Central memory CD8-positive, alpha-beta T cell (primary cell): ENCODE data around the gene FAM83G.
"Not testable (repeated sequence)": the region's sequence is repeated elsewhere in the genome, so short reads cannot be mapped to it uniquely, and the experiment has no call there.

ENCODE experiments used
- ATAC-seq: fragments of 150-1000 bp; cut with Tn5 transposase; replicated peaks from 2 replicates; pipeline ENCODE4 v1.10.0; 2022; ENCODE audit warnings: mild to moderate bottlenecking, moderate FRiP score, moderate number of reproducible peaks; ENCODE audit not compliant: poor library complexity, severe bottlenecking; ENCODE audit errors: extremely low read depth
- DNase-seq, 2 donors: peaks; one replicate each; pipeline ENCODE4 v3.0.0; 2021; ENCODE audit warnings: low spot score in 2 of 2
- H3K27ac Mint-ChIP-seq: one replicate; pipeline ENCODE4 v1.8.0; 2022; ENCODE audit warnings: low read depth, mild to moderate bottlenecking, moderate library complexity, mixed read lengths
- H3K27me3 Mint-ChIP-seq: one replicate; pipeline ENCODE4 v1.8.0; 2022; ENCODE audit warnings: mixed read lengths
- H3K36me3 Mint-ChIP-seq: one replicate; pipeline ENCODE4 v1.8.0; 2022; ENCODE audit warnings: mild to moderate bottlenecking, moderate library complexity, mixed read lengths; ENCODE audit not compliant: insufficient read depth
- H3K4me1 Mint-ChIP-seq: one replicate; pipeline ENCODE4 v1.8.0; 2022; ENCODE audit warnings: mixed read lengths
- H3K4me3 Mint-ChIP-seq: one replicate; pipeline ENCODE4 v1.8.0; 2022; ENCODE audit warnings: mild to moderate bottlenecking, moderate library complexity, mixed read lengths
- H3K9me3 Mint-ChIP-seq: one replicate; pipeline ENCODE4 v1.8.0; 2022; ENCODE audit warnings: mixed read lengths

The FAM83G gene

GRCh38 chr17:19036186-19036585, 31.6 kb upstream of the FAM83G start:
- not testable (repeated sequence) for H3K27me3 Mint-ChIP-seq, H3K27ac Mint-ChIP-seq, H3K9me3 Mint-ChIP-seq, ATAC-seq, H3K4me3 Mint-ChIP-seq, DNase-seq, H3K4me1 Mint-ChIP-seq, H3K36me3 Mint-ChIP-seq

DNA sequence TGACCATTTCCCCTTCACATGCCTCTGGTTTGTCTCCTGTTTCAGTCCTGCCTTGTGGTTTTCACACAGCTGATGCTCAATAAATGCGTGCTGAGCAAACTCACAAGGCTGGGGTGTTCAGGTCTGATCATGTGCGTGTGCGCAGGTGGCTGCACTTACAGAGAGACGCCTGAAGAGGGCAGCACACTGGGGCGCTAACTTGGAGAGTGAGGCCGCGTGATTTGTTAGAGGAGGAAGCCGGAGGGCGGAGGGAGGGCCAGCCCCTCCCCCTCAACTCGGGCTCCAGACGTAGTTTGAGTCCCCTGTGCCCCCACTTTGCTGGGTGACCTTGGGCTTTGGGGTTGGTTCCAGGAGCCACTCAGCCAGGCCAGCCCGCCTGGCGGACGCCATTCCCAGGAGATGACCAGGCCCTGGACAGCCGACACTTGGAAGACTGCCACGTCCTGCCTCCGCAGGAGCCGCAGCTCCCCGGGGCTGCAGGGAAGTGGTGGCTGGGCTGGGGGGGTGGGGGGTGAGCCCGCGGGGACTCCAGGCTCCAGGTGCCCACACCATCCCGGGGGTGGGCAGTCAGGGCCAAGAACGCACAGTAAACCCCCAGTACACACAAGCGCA, 27.9 kb upstream of the FAM83G start:
- not testable (repeated sequence) for H3K36me3 Mint-ChIP-seq, H3K9me3 Mint-ChIP-seq
- peak; percentile 96 for ATAC-seq

GRCh38 chr17:19031729-19032128, 27.2 kb upstream of the FAM83G start:
- H3K4me3 Mint-ChIP-seq, H3K4me1 Mint-ChIP-seq, H3K9me3 Mint-ChIP-seq, H3K27me3 Mint-ChIP-seq, H3K36me3 Mint-ChIP-seq, H3K27ac Mint-ChIP-seq, DNase-seq: not testable (repeated sequence)
- peak; percentile 50 for ATAC-seq

More for the DNA sequence above, 27.9 kb upstream of the FAM83G start:
- not testable (repeated sequence) for H3K27me3 Mint-ChIP-seq, DNase-seq, H3K4me1 Mint-ChIP-seq, H3K4me3 Mint-ChIP-seq, H3K27ac Mint-ChIP-seq

DNA sequence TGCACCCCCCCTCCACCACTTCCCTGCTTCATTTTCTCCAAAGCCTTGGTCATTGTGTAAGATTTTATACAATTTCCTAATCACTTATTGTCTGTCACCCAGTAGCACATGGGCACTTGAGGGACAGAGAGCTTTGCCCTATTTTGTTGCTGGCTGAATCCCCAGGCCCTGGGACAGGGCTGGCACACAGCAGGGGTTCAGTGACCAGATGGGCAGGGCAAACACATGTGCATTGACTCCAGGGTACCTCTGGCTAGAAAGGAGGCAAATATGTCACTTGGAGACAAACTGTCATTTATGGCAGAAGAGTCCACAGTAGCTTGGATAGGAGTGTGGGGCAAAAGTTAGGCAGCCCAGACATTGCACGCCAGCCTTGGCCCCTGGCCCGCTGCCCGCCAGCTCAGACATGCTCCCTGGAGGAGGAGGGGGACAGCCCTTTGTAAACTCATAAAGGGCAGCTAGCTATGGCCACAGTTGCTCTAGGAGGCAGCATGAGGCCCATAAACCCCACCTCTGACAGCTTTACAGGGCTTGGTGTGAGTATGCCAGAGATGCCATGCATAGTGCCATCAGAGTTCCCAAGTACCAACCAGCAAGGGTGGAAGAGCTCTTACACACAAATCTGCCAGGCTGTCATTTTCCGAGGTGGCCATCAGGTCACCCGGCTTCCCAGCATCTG, 26.3 kb upstream of the FAM83G start:
- not testable (repeated sequence) for H3K27me3 Mint-ChIP-seq, H3K36me3 Mint-ChIP-seq, H3K4me1 Mint-ChIP-seq, H3K9me3 Mint-ChIP-seq, DNase-seq, ATAC-seq, H3K27ac Mint-ChIP-seq, H3K4me3 Mint-ChIP-seq

GRCh38 chr17:19029740-19030139, 25.2 kb upstream of the FAM83G start:
- H3K9me3 Mint-ChIP-seq, H3K27ac Mint-ChIP-seq, DNase-seq, H3K36me3 Mint-ChIP-seq, H3K4me1 Mint-ChIP-seq, H3K27me3 Mint-ChIP-seq, ATAC-seq, H3K4me3 Mint-ChIP-seq: not testable (repeated sequence)

DNA sequence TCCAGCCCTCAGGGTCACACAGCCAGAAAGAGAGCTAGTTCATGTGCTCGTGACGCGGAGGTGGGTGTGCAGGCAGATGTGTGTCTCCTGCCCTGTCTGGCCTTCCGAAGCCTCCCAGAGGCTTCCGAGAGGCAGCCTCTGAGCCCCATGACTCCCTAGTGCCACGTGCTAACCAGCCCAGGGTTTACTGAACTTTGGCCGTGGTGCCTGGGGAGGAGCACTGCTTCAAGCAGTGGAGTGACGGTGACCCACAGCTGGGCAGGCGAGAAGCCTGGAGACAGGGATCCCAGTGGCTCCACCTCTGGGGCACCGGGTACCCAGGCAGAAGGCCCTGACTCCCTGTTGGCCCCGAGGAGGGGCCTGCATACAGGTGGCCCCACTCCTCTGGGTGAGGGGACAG, 24.1 kb upstream of the FAM83G start:
- H3K9me3 Mint-ChIP-seq, DNase-seq, ATAC-seq, H3K36me3 Mint-ChIP-seq, H3K4me3 Mint-ChIP-seq, H3K27me3 Mint-ChIP-seq, H3K27ac Mint-ChIP-seq: not testable (repeated sequence)
- peaks cover 14% of the 10 kb centered on the region for H3K4me1 Mint-ChIP-seq

DNA sequence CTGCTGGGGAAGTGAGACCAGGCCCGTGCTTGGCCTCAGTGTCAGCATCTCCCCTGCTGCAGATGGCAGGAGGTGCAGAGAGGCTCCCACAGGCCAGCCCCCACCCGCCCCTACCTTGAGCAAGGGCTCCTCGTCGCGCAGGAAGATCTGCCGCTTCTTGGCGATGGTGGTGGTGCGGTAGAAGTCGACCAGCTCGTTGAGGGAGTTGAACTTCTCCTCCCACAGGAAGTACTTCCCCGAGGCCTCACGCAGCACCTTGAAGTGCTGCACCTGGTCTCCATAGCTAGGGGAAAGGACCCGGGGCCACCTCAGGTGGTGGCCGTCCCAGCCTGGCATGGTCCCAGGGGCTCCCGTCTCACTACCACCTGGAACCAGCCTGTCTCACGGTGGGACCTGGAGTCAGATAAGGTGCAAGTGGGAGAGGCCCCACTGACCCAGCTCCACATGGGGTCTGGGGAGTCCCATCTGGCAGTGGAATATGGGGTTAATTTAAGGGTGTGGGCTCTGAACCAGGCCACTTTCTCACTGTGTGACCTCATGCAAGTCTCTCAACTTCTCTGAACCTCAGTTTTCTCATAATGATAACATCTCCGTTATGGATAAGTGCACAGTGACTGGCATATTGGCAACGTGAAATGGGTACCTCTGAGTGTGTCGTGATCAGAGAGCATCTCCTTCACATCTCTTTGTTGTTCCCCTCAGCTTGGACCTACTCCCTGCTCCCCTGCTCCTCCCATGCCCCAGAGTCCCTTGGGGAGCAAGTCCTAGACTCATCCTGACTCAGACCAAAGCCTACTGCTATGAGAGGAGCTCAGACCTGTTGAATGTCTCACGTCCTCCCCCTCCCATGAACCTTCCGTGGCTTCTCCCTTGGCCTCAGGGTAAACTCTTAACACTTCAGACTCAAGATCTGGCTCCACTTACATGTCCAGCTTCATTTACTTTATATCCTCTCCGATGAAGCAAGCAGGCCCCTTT, 19.8 kb upstream of the FAM83G start:
- Mint-ChIP-seq H3K36me3 (peaks cover 2% of the 10 kb centered on the region), H3K9me3 (no peaks in the 10 kb centered on the region), H3K4me1 (peaks cover 15% of the 10 kb centered on the region), H3K27ac (no peak overlapping the region), H3K27me3 (no peaks in the 10 kb centered on the region), H3K4me3 (no peak overlapping the region)
- DNase-seq (no peak), ATAC-seq (no peak)

DNA sequence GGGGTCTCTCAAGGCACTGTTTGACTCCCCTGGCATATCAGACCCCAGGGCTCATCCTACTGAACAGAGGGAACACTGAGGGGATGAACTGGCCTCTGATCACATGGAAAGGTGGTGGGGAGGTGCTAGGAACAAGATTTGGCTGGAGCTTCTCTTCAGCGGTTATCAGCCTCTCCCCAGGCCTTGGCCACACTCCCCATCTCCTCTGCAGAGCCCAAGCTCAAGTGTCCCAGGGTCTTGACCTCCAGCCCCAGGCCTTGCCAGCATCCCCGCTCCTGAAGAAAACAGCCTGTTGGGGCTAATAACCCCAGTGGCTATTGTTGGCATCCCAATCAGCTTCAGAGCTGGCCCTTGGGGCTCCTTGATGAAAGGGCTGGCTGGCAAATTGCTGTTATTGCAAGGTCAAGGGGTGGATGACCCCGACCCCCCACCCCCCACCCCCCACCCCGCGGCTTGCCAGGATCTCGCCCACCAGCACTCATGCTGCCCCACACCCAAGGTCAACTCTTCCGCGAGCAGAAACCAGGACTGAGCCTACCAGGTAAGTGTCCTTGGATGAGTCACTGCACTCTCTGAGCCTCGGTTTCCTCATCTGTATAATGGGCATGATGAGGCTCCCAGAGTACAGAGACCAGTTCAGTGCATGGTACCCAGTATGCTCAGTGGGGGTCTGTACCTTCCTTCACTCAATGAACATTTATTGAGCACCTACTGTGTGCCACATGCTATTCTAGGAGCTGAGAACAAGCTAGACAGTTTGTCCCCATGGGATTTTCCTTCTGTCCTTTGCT, 18.8 kb upstream of the FAM83G start:
- Mint-ChIP-seq H3K36me3 (peaks cover 2% of the 10 kb centered on the region), H3K27me3 (no peaks in the 10 kb centered on the region), H3K4me3 (no peak overlapping the region), H3K27ac (no peak overlapping the region), H3K4me1 (peaks cover 15% of the 10 kb centered on the region), H3K9me3 (no peaks in the 10 kb centered on the region)
- ATAC-seq = no peak
- DNase-seq = no peak

- Mint-ChIP-seq H3K4me1 (peaks cover 15% of the 10 kb centered on the region), H3K4me3 (no peak overlapping the region), H3K9me3 (no peaks in the 10 kb centered on the region), H3K27me3 (no peaks in the 10 kb centered on the region), H3K27ac (no peak overlapping the region), H3K36me3 (peaks cover 2% of the 10 kb centered on the region)
- ATAC-seq (no peak), DNase-seq (no peak)
Measured at GRCh38 chr17:19022747-19023146, 18.2 kb upstream of the FAM83G start.

GRCh38 chr17:19022128-19022527, 17.6 kb upstream of the FAM83G start:
- Mint-ChIP-seq H3K27me3 (peaks cover 1% of the 10 kb centered on the region), H3K27ac (no peak overlapping the region), H3K4me1 (peaks cover 15% of the 10 kb centered on the region), H3K4me3 (no peak overlapping the region), H3K36me3 (peaks cover 2% of the 10 kb centered on the region), H3K9me3 (no peaks in the 10 kb centered on the region)
- no peak for DNase-seq
- ATAC-seq = no peak

GRCh38 chr17:19021622-19022083, 17.1 kb upstream of the FAM83G start:
- Mint-ChIP-seq H3K4me3 (no peak overlapping the region), H3K27ac (no peak overlapping the region), H3K36me3 (peaks cover 2% of the 10 kb centered on the region), H3K4me1 (peaks cover 15% of the 10 kb centered on the region), H3K9me3 (no peaks in the 10 kb centered on the region), H3K27me3 (peaks cover 6% of the 10 kb centered on the region)
- no peak for ATAC-seq
- DNase-seq = no peak

GRCh38 chr17:19021011-19021621, 16.6 kb upstream of the FAM83G start:
- H3K27ac Mint-ChIP-seq, H3K9me3 Mint-ChIP-seq, H3K27me3 Mint-ChIP-seq, H3K4me3 Mint-ChIP-seq, ATAC-seq, H3K36me3 Mint-ChIP-seq, DNase-seq: not testable (repeated sequence)
- H3K4me1 Mint-ChIP-seq = peaks cover 15% of the 10 kb centered on the region
